ENCODE measurements around the gene CAMK2A. TPM values are rescaled to one million over a fixed set of nuclear protein-coding genes. Genes with fewer than 3 reads are reported as not detected.

CAMK2A gene
- total RNA-seq, 6 experiments from 2014 or later, result 0.10 to 0.26 (median 0.23) TPM; not detected in 3

- TF ChIP-seq CTCF (IDR thresholded peaks at IDR 0.05) (no peak), POLR2A (IDR thresholded peaks at IDR 0.05) (no peak)
- 59% methylated on average over 4 of the region's 12 CpGs for WGBS (ENCODE audit: insufficient coverage, low coverage, low lambda C conversion rate, missing lambda C conversion rate)
- ATAC-seq (no peak), DNase-seq (no peak)
- Histone ChIP-seq H3K4me1 (no peaks in the 10 kb centered on the region), H3K9me3 (no peaks in the 10 kb centered on the region), H3K27me3 (no peaks in the 10 kb centered on the region), H3K36me3 (no peaks in the 10 kb centered on the region), H3K27ac (no peak overlapping the region), H3K4me3 (no peak overlapping the region)
- intact Hi-C loops (cut with DNase I), result loop anchor here in 1 of 2 donors (10.0 kb wide), 1 partner anchor 98 kb away; the partner anchor contains the start of gene TCOF1
These were observed 33.0 kb downstream of the CAMK2A start for GRCh38 chr5:150256410-150257064.

- WGBS (ENCODE audit: insufficient coverage, low coverage, low lambda C conversion rate, missing lambda C conversion rate), result 55% methylated on average over 4 of the region's 6 CpGs
- peak in 2 of 4 donors; percentile 33 to 53 for ATAC-seq
- H3K27me3 ChIP-seq, result no peaks in the 10 kb centered on the region
These were observed 33.7 kb downstream of the CAMK2A start for GRCh38 chr5:150255659-150256409.

DNA sequence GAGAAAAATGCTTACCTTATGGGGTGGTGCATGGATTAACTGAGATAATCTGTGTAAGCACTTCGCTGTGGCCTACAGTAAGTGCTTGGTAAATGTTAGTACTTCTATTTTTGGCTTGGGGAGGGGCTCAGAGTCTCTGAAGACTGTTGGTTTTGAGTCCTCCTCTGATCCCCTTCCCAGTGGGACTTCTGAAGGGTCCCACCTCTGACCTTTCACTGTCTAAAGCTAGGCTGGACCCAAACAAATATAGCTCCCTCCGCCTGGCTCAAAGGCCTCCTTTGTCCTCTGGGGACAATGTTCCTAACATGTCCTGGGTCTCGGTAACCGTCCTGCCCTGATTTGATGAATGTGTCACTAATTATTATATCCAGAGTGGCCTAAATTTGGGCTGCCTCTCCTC is 34.8 kb downstream of the CAMK2A start:
- no peak for ATAC-seq

More at GRCh38 chr5:150255659-150256409, 33.7 kb downstream of the CAMK2A start:
- Histone ChIP-seq H3K4me3 (no peak overlapping the region), H3K9me3 (no peaks in the 10 kb centered on the region), H3K36me3 (no peaks in the 10 kb centered on the region), H3K27ac (no peak overlapping the region), H3K4me1 (no peaks in the 10 kb centered on the region)
- TF ChIP-seq POLR2A (IDR thresholded peaks at IDR 0.05) (no peak), CTCF (IDR thresholded peaks at IDR 0.05) (no peak)
- no peak for DNase-seq
- intact Hi-C loops (cut with DNase I), result loop anchor here in 1 of 2 donors (10.0 kb wide), 1 partner anchor 99 kb away; the partner anchor contains the start of gene TCOF1

GRCh38 chr5:150254363-150254762 is 35.2 kb downstream of the CAMK2A start:
- no peaks in the 10 kb centered on the region for H3K9me3 ChIP-seq
- no peaks in the 10 kb centered on the region for H3K36me3 ChIP-seq
- TF ChIP-seq CTCF (IDR thresholded peaks at IDR 0.05) (no peak), POLR2A (IDR thresholded peaks at IDR 0.05) (no peak)
- intact Hi-C loops (cut with DNase I), result loop anchor here in 1 of 2 donors (10.0 kb wide), 1 partner anchor 100 kb away; the partner anchor contains the start of gene TCOF1
- no peak for ATAC-seq
- no peak overlapping the region for H3K4me3 ChIP-seq
- no peaks in the 10 kb centered on the region for H3K27me3 ChIP-seq
- no peaks in the 10 kb centered on the region for H3K4me1 ChIP-seq
- H3K27ac ChIP-seq, result no peak overlapping the region
- 66% methylated on average over 4 of the region's 7 CpGs for WGBS (ENCODE audit: insufficient coverage, low coverage, low lambda C conversion rate, missing lambda C conversion rate)
- no peak for DNase-seq

More for the DNA sequence above, 34.8 kb downstream of the CAMK2A start:
- DNase-seq, result no peak
- Histone ChIP-seq H3K4me1 (no peaks in the 10 kb centered on the region), H3K9me3 (no peaks in the 10 kb centered on the region), H3K4me3 (no peak overlapping the region), H3K27me3 (no peaks in the 10 kb centered on the region), H3K27ac (no peak overlapping the region), H3K36me3 (no peaks in the 10 kb centered on the region)
- no CpG with 5 or more reads among the region's 4 CpGs for WGBS (ENCODE audit: insufficient coverage, low coverage, low lambda C conversion rate, missing lambda C conversion rate)
- intact Hi-C loops (cut with DNase I), result loop anchor here in 1 of 2 donors (10.0 kb wide), 1 partner anchor 100 kb away; the partner anchor contains the start of gene TCOF1
- TF ChIP-seq POLR2A (IDR thresholded peaks at IDR 0.05), result no peak
